Caki2 (cell line): ENCODE measurements around the gene GNAS-AS1. TPM values are rescaled to one million over a fixed set of nuclear protein-coding genes. Genes with fewer than 3 reads are reported as not detected.

ENCODE experiments used
- DNase-seq: peaks from one replicate; pipeline ENCODE4 v3.0.0-alpha.2; 2015; ENCODE audit warnings: low read depth
- in situ Hi-C: cut with HindIII; loops from 2 replicates; pipeline ENCODE4 v1.10.0; 2016; ENCODE audit warnings: low sequenced_read_pairs, low pct_unique_long_range_greater_than_20kb, mixed read lengths
- total RNA-seq: library from RNA; depleted of rRNA; stranded (reverse); fragments of >200 nt; shearing (Covaris generic); gene quantifications from 2 replicates; pipeline ENCODE4 v1.2.3, GENCODE V29; 2014; ENCODE audit warnings: low replicate concordance

The GNAS-AS1 gene
- total RNA-seq, 1 experiment from 2014 or later: 3.1 TPM

DNA sequence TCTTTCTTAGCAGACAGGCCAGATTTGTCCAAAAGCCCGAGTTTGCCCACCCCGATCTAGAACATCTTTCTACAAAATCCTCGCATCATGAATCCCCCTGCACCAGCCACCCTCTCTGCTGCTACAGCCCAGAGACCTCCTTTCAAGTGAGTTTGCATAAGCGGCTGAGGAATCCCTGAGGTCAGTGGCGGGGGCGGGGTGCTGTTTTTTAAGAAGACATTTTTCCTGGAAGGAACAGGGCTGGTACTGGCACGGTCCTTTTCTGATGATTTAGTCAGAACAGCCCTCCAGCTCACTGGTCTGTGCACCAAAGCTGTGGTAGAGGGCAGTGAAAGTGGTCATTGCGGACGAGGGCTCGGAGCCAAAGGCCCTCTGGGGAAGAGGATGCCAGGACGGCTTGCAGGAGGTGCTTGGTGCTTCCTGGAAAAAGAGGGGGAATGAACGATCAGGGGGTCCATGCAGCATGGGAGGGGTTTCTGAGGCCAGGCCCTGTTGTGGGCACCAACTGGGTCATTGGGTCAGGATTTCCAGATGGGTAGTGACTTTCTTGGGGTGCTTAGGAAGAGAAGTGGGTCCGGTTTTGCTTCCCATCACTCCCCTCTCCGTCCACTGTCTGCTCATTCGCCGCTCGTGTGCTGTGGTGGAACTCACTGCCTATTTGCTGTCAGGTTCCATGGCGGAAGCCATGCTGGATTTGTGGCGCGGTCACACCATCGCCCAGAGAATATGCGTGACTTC, 50.4 kb downstream of the GNAS-AS1 start:
- DNase-seq: no peak
- in situ Hi-C loops: no loop called here

- no peak for DNase-seq
- in situ Hi-C loops: no loop called here
Observed at GRCh38 chr20:58797371-58798338, 53.0 kb downstream of the GNAS-AS1 start.

- no peak for DNase-seq
- in situ Hi-C loops: no loop called here
Observed at GRCh38 chr20:58795923-58796245, 54.8 kb downstream of the GNAS-AS1 start.

GRCh38 chr20:58795181-58795922, 55.4 kb downstream of the GNAS-AS1 start:
- DNase-seq: no peak
- in situ Hi-C loops: no loop called here

DNA sequence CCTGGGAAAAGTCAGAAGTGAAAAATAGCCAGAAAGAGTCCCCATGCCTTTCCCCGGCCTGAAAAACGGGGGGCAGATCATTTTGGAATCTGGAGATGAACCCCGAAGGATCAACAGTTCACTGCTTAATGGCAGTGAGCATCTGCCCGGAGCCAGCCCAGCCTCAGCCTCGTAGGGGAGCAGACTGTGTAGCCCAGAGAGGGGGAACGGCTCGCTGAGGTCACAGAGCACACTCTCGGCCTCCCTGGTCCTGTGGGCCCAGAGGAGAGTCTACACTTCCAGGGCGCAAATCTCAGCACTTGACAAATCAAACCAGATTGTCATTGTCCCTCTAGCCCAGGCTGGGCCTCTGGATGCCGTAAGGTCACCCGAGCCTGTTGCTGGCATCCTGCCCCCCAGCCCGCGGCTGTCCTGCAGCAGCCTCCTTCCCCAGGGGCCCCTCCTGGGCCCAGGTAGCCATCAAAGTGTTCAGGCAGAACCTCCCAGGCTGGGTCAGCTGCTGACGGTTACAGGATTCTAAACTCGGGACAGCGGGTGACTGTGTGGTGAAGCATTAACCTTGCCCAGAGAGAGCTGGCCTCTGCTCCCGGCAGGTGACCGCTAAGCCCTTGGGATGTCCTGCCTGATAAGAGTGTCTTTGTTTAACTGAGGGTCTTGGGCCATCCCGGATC, 56.1 kb downstream of the GNAS-AS1 start:
- no peak for DNase-seq
- in situ Hi-C loops: no loop called here

DNA sequence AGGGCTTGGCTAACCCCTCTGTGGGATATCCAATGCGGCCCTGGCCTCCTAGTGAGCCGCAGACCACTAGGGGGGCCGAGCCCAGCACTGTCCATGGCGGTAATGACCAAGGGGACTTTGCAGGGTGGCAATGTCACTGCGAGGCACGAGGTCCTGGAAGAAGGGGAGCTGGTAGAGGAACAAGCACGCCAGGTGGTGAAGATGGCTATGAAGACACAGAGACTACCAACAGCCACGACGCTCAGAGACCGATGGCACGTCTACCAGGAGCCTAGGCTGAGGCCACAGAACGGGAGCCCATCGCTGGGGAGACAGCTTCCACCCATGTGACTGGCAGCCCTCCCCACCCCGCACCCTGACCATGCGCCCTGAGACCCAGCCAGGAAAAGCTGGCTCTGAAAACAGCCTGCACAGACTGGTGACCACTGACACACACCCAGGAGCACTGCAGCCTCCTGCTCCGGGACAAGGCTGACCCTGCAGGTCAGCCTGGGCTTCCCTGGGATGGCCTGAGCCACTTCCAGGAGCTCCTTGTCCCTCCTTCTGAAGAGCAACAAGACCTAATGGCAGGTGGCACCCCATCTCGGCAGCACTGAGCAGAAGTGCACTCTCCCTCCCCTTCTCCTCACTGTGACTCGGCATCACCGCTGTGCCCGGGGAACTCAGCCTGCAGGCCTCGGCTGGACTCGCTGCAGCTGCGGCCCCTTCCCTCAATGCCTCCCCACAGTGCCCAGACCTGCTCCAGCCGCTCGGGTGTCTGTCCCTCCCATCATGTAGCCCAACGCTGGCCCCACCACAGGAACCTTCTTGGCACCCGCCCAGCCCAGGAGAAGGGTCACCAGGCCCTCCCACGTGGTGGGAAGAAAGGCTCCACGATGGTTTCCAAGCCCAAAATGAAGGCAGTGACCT, 56.9 kb downstream of the GNAS-AS1 start:
- no peak for DNase-seq
- in situ Hi-C loops: no loop called here

DNA sequence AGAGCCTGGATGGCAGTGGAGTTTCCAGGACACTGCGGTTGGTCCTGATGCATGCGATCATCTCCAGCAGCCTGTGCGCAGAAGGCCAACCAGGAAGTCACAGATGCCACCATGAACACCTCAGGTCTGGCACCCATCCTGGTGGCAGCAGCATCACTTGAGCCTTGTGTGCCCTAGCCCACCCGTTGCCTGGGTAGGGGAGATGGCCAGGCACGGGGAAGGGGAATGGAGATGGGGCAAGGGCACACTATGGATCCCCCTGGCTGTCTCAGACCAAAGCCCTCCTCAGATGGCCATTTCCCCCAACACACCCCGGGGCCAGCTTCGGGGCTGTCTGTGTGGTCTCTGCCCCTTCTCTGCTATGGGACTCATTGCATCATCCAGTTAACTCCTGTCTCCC, 58.3 kb downstream of the GNAS-AS1 start:
- no peak for DNase-seq

GRCh38 chr20:58791286-58791685, 59.4 kb downstream of the GNAS-AS1 start:
- in situ Hi-C loops: no loop called here
- DNase-seq: no peak

More for the DNA sequence above, 58.3 kb downstream of the GNAS-AS1 start:
- in situ Hi-C loops: no loop called here

GRCh38 chr20:58790454-58790853, 60.2 kb downstream of the GNAS-AS1 start:
- DNase-seq: no peak
- in situ Hi-C loops: no loop called here

DNA sequence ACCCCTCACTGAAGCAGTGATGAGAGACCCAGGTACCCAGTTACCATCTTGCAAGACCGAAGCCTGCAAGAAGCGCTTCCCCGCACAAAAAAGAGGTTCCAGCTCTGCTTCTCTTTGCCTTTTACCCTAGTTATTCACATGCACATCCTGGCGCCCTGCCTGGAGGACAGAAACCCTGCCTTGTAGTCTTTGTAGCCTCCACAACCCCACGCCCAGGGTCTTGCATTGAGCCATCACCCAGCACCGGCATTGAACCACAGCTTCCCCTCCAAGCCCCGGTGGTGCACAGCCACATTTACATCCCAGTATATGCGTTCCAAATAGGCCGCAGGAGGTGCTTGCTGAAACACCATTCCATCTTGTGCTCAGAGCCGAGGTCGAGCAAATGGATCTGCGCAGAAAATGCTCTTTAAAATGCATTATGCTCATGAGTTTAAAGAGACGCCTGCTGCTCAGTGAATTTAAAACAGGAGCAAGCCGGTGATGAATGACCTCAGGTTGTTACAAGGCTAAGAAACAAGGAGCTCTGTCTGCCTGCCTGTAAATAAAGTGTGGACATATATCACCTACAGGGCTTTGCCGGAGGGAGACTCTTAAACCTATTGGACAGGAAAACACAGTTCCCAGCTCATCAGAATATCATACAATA, 61.7 kb downstream of the GNAS-AS1 start:
- no peak for DNase-seq
- in situ Hi-C loops: no loop called here

DNA sequence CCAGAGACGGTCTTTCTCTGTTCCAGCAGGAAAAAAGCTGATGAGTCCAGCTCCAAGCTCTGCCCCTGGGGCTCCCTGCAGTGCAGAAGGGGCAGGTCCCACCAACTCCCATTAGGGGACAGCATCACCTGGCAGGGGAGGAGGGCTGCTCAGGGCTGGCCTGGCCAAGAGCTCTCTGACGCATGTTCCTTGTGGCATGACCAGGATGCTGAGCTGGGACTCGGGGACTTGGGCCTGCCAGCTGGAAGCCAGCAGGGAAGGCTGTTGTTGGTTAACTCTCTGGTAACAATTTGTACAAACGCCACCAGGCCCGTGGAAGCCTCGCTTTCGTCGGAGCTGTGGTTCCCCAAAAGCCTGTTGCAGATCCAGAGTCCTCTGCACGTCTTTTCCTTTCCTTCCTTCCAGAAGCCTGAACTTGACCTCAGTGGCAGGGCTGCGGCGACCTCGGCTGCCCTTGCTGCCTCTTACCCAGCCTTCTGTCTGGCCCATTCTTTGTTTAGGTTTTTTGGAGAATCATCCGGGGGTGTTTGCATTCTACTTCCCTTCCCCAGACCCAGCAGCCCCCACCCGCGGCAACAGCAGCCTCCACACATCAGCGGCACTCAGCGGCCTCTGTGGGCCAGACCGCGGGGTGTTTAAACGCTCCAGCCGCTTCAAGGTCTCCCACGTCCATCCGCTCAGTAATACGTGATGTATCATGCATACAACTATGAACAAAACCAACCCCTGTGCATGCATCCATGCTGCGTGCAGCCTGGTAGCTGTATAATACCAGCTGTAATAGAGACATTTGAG, 63.3 kb downstream of the GNAS-AS1 start:
- no peak for DNase-seq

DNA sequence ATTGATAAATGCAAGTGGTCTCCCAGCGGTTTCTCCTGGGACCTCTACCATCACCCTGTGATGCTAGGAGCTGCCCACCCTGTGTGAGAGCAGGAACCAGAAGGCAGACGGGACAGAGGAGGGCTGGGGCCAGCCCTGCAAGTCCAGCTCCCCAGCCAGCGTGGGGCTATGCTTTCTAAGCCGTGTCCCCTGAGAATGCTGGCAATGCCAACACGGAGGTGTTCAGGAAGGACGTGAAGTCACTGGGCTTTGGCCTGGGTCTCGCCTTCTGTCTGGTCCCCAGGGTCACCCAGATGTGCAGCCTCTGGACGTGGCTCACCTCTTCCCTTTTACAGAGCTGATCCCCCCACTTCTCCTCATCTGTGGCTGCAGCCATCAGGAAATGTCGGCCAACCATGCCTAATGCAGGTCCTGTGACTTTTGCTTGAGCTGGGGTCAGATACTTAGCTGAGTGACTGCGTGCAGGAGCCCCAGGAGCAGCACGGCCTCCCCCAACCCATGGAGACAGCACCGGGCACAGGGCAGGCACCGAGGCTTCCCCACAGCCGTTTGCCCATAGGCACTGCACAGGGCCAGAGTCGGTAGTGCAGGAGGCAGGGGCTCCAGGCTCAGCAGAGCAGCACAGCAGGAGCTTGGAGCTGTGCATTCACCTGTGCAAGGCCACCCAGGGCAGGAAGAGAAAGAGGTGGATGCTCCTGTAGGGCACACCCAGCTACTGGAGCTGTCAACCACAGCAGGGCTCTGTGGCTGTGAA, 66.2 kb downstream of the GNAS-AS1 start:
- DNase-seq: no peak
- in situ Hi-C loops: no loop called here

More for the DNA sequence above, 63.3 kb downstream of the GNAS-AS1 start:
- in situ Hi-C loops: no loop called here

DNA sequence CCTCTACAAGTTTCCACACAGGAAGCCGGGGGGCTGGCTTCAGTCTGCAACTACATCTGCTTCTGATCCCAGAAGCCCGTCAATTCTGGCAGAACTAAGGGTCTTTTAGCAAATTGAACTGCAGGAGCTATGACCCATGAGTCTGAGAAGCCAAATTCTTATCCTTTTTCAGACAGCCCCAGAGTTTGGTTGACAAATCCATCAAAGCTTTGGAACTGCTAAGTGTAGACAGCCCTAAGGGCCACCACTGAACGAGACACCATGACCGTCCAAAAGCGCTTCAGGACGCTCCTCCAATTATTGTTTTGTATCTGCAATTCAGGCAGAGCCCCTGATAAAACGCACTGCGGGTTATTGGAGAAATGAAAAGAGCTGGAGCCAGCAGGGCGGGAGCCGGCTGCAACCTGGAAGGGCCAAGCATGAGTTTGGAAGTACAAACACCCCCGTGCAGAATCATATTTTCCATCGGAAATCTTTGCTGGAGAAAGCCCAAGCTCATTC, 67.1 kb downstream of the GNAS-AS1 start:
- in situ Hi-C loops: no loop called here
- no peak for DNase-seq

GRCh38 chr20:58781138-58781537, 69.6 kb downstream of the GNAS-AS1 start:
- no peak for DNase-seq
- in situ Hi-C loops: no loop called here

- no peak for DNase-seq
- in situ Hi-C loops: no loop called here
Observed at GRCh38 chr20:58778760-58779159, 71.9 kb downstream of the GNAS-AS1 start.
